Gastrocnemius medialis (tissue), 4 donors: ENCODE data around the gene CPEB1.

Experiments
- CTCF ChIP-seq, 5 experiments: fragments of 450-650 bp in 3 of 5; fragments of 200-600 bp in 2 of 5; sonication (generic) in 2 of 5; IDR thresholded peaks in 4 of 5; conservative IDR thresholded peaks in 1 of 5; 1 replicate in 4 of 5; 2 replicates in 1 of 5; pipeline ENCODE4 v1.5.1; 2016 to 2019; ENCODE audit warnings: antibody characterized with exemption in 5 of 5, mild to moderate bottlenecking in 3 of 5, moderate library complexity in 3 of 5
- POLR2A ChIP-seq, 2 donors: fragments of 450-650 bp; IDR thresholded peaks; one replicate each; pipeline ENCODE4 v1.6.1; 2017; ENCODE audit warnings: antibody characterized with exemption in 2 of 2, mild to moderate bottlenecking in 2 of 2, moderate library complexity in 2 of 2

- TF ChIP-seq CTCF (IDR thresholded peaks at IDR 0.05 in 4 of 5, conservative IDR thresholded peaks at IDR 0.05 in 1 of 5) (no peak), POLR2A (IDR thresholded peaks at IDR 0.05) (no peak)
These were observed 93.3 kb downstream of the CPEB1 start for GRCh38 chr15:82553846-82554245.
